Coronary artery (tissue), 2 donors: ENCODE data around the gene PRR15L.

Experiments
- DNase-seq: peaks from one replicate; pipeline ENCODE4 v3.0.0-alpha.2; 2017; ENCODE audit warnings: low spot score
- H3K27ac ChIP-seq, 2 donors: fragments of 200-600 bp; sonication (generic); one replicate each; pipeline ENCODE4 v1.5.1; 2016 to 2019
- H3K4me3 ChIP-seq: fragments of 200-600 bp; sonication (generic); 2 replicates; pipeline ENCODE4 v1.5.1; 2016; ENCODE audit warnings: mild to moderate bottlenecking, moderate library complexity
- CTCF ChIP-seq: fragments of 200-600 bp; sonication (generic); IDR thresholded peaks from one replicate; pipeline ENCODE4 v1.5.1; 2019; ENCODE audit warnings: antibody characterized with exemption

Gene PRR15L

DNA sequence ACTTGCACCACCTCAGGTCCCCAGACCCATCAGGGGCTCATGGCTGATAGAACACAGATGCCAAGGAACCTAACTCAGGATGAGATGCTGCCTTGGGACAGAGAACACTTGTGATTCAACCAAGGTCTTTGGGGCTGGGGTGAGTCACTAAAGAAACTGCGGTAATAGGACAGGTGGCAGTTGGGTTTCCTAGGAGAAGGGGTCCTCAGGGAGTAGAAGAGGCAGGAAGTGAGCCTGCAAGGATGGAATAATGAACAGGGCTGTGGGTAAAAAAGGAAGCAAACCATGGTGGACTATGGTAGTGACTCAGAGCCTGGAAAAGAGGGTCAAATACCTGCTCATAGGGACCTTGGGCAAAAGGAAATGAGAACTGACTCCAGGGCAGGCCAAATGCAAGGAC lies 22.8 kb downstream of the PRR15L start:
- Histone ChIP-seq H3K4me3 (no peak overlapping the region), H3K27ac (no peak overlapping the region)
- no peak for TF ChIP-seq CTCF
- no peak for DNase-seq

DNA sequence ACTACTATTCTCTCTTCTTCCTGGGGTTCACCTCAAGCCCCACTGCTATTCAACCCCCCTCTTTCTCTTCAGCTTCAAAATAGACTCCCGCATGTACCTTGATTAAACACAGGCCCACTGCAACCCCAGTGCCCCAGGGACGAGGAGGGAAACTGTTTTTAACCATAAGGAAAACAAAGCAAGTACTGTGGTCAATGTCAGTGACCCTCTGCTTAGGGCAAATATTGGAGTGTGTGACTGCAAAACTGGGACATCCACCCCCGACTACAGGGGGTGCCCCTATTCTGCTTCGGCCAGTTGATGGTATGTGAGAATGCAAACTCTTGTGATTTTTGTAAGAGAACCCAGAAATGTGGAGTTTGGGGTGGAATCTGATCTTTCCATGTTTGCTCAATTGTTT lies 25.8 kb downstream of the PRR15L start:
- no peak overlapping the region for H3K4me3 ChIP-seq
- DNase-seq, result no peak
- H3K27ac ChIP-seq, result no peak overlapping the region
- TF ChIP-seq CTCF, result no peak

DNA sequence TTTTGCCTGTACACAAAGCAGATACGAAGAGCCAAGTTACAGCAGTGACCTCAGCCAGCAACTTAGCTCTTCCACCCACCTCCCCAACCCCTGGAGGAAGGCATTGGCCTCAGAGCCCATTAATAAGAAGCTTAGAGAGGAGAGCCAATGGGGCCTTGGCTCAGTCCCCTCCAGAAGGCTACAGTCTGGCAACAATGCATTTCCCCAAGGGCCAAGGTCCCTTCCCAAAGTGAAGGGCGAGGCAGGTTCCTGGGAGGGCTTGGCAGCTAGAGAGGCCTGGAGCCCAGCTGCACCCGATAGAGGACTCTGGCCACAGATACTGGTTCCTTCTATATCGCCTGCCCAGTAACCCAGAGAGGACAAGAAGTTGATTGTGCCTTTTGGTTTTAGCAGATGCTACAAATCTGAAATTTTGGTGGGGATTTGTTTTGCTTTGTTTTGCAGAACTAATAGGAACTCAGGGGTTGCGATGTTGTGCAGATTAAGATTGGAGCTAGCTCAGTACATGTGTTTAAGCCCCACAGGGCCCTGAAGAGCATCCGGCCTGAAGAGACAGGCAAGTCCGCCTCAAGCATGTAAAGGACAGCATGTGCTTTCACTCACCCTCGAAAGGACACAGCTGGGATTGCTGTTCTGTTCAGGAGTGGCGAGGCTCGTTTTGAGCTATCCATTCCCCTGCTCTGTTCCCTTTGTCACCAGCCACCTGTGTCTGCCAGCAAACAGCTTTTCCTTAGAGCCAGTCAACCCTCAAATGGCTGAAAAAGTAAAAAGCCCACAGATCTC lies 28.3 kb downstream of the PRR15L start:
- TF ChIP-seq CTCF, result no peak
- H3K27ac ChIP-seq, result no peak overlapping the region
- H3K4me3 ChIP-seq, result no peak overlapping the region
- no peak for DNase-seq

- Histone ChIP-seq H3K27ac (no peak overlapping the region), H3K4me3 (no peak overlapping the region)
- TF ChIP-seq CTCF, result no peak
- DNase-seq, result no peak
Measured at GRCh38 chr17:47928415-47928814, 29.3 kb downstream of the PRR15L start.

DNA sequence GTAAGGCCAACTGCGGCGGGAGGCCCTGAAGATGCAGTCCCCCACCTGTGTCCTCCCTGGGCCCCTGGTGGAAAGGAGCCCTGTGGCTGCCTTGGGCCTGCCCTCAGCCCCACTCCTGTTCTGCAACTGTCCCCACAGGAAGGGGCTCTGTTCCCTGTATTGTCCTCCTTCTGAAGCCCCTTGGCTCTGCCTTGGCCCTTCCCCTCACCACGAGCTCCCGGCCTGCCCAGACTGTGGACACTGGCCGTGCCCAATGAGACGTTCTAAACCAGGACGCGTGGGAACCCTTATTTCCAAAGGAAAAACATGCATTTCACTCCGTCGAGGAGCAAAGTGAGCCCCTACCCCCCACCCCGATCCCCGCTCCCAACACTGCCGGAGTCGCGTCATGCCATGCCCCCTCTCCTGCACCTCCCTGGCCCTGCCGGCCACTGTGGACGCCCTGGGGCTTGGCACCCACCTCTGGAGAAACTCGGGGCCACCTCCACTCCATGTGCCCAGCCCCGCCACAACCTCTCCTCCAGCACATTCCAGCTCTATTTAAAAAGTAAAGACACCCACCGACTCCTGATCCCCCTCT lies 29.8 kb downstream of the PRR15L start:
- no peak overlapping the region for H3K27ac ChIP-seq
- DNase-seq, result no peak
- no peak for TF ChIP-seq CTCF
- no peak overlapping the region for H3K4me3 ChIP-seq

DNA sequence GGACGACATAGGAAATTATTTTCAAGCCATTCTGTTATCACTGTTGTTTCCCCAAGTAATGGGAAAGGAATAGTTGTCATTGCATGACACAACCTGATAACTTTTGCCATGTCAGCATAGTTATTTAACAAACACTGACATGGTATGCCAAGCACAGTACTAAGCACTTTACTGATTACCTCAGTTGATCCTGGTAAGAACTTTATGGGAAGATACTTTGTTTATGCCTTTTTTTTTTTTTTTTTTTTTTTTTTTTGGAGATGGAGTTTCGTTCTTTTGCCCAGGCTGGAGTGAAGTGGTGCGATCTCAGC lies 32.0 kb downstream of the PRR15L start:
- no peak overlapping the region for H3K4me3 ChIP-seq
- H3K27ac ChIP-seq, result no peak overlapping the region
- no peak for DNase-seq
- no peak for TF ChIP-seq CTCF
